Duodenal mucosa (tissue), 2 donors: ENCODE measurements around the gene IRGC.
"Not testable (repeated sequence)": the region's sequence is repeated elsewhere in the genome, so short reads cannot be mapped to it uniquely, and the experiment has no call there.

Experiments
- H3K27ac ChIP-seq: one replicate; pipeline ENCODE4 v1.7.0; 2013; ENCODE audit warnings: low read depth, low read length
- H3K27me3 ChIP-seq, 2 donors: one replicate each; pipeline ENCODE4 v1.7.0; 2013; ENCODE audit warnings: low read length in 2 of 2, control low read depth in 1 of 2; ENCODE audit not compliant: insufficient read depth in 2 of 2, control insufficient read depth in 1 of 2
- H3K36me3 ChIP-seq, 2 donors: one replicate each; pipeline ENCODE4 v1.7.0; 2013; ENCODE audit warnings: low read length in 2 of 2, control low read depth in 1 of 2; ENCODE audit not compliant: insufficient read depth in 2 of 2, control insufficient read depth in 1 of 2
- H3K4me1 ChIP-seq, 2 donors: one replicate each; pipeline ENCODE4 v1.7.0; 2013; ENCODE audit warnings: low read length in 2 of 2, control low read depth in 1 of 2; ENCODE audit not compliant: insufficient read depth in 2 of 2, control insufficient read depth in 1 of 2
- H3K4me3 ChIP-seq, 2 donors: one replicate each; pipeline ENCODE4 v1.7.0; 2013; ENCODE audit warnings: low read length in 2 of 2, low read depth in 1 of 2
- H3K9ac ChIP-seq, 2 donors: one replicate each; pipeline ENCODE4 v1.7.0; 2013; ENCODE audit warnings: low read length in 2 of 2, low read depth in 1 of 2
- H3K9me3 ChIP-seq, 2 donors: one replicate each; pipeline ENCODE4 v1.7.0; 2013; ENCODE audit warnings: low read length in 2 of 2, control low read depth in 1 of 2; ENCODE audit not compliant: control insufficient read depth in 1 of 2

Gene IRGC

GRCh38 chr19:43675906-43676305, 40.0 kb upstream of the IRGC start:
- Histone ChIP-seq H3K27me3 (no peaks in the 10 kb centered on the region), H3K27ac (peak overlapping the region; percentile 80), H3K4me1 (peaks cover 24 to 27% of the 10 kb centered on the region in 2 donors), H3K9me3 (no peaks in the 10 kb centered on the region), H3K36me3 (no peaks in the 10 kb centered on the region), H3K4me3 (peak overlapping the region; percentile 17 to 44), H3K9ac (peak overlapping the region; percentile 28 to 54)

GRCh38 chr19:43678512-43679261, 37.2 kb upstream of the IRGC start:
- H3K4me1 ChIP-seq: peaks cover 18 to 21% of the 10 kb centered on the region in 2 donors
- H3K9ac ChIP-seq: peak overlapping the region in 1 of 2 donors; percentile 26
- no peaks in the 10 kb centered on the region for H3K9me3 ChIP-seq
- H3K4me3 ChIP-seq: no peak overlapping the region
- peak overlapping the region; percentile 84 for H3K27ac ChIP-seq
- H3K27me3 ChIP-seq: no peaks in the 10 kb centered on the region
- H3K36me3 ChIP-seq: no peaks in the 10 kb centered on the region

- Histone ChIP-seq H3K9me3 (no peaks in the 10 kb centered on the region), H3K27ac (no peak overlapping the region), H3K4me3 (no peak overlapping the region), H3K4me1 (peaks cover 6% of the 10 kb centered on the region in 2 donors), H3K36me3 (no peaks in the 10 kb centered on the region), H3K9ac (no peak overlapping the region), H3K27me3 (no peaks in the 10 kb centered on the region)
Observed at GRCh38 chr19:43681821-43682220, 34.1 kb upstream of the IRGC start.

GRCh38 chr19:43682269-43682668, 33.6 kb upstream of the IRGC start:
- not testable (repeated sequence) for H3K4me1 ChIP-seq, H3K9ac ChIP-seq, H3K27ac ChIP-seq, H3K27me3 ChIP-seq, H3K36me3 ChIP-seq, H3K4me3 ChIP-seq, H3K9me3 ChIP-seq

- Histone ChIP-seq H3K4me1 (peaks cover 6% of the 10 kb centered on the region in 2 donors), H3K36me3 (no peaks in the 10 kb centered on the region), H3K4me3 (no peak overlapping the region), H3K9me3 (no peaks in the 10 kb centered on the region), H3K9ac (no peak overlapping the region), H3K27ac (no peak overlapping the region), H3K27me3 (no peaks in the 10 kb centered on the region)
Observed at GRCh38 chr19:43682824-43683661, 32.8 kb upstream of the IRGC start.

GRCh38 chr19:43683905-43684304, 32.0 kb upstream of the IRGC start:
- H3K4me3 ChIP-seq: no peak overlapping the region
- no peak overlapping the region for H3K27ac ChIP-seq
- no peak overlapping the region for H3K9ac ChIP-seq
- no peaks in the 10 kb centered on the region for H3K9me3 ChIP-seq
- H3K36me3 ChIP-seq: no peaks in the 10 kb centered on the region
- H3K27me3 ChIP-seq: no peaks in the 10 kb centered on the region
- peaks cover 1 to 5% of the 10 kb centered on the region in 2 donors for H3K4me1 ChIP-seq

- Histone ChIP-seq H3K9ac (no peak overlapping the region), H3K4me3 (no peak overlapping the region), H3K36me3 (no peaks in the 10 kb centered on the region), H3K9me3 (no peaks in the 10 kb centered on the region), H3K27me3 (no peaks in the 10 kb centered on the region), H3K4me1 (peaks cover 0 to under 1% of the 10 kb centered on the region in 2 donors), H3K27ac (no peak overlapping the region)
Observed at GRCh38 chr19:43684326-43684725, 31.6 kb upstream of the IRGC start.

- H3K27ac ChIP-seq: no peak overlapping the region
Observed at GRCh38 chr19:43687660-43687997, 28.2 kb upstream of the IRGC start.

GRCh38 chr19:43688059-43688701, 27.7 kb upstream of the IRGC start:
- no peak overlapping the region for H3K4me3 ChIP-seq
- H3K9me3 ChIP-seq: peaks cover 10 to 11% of the 10 kb centered on the region in 2 donors
- no peaks in the 10 kb centered on the region for H3K36me3 ChIP-seq
- no peaks in the 10 kb centered on the region for H3K27me3 ChIP-seq
- no peak overlapping the region for H3K27ac ChIP-seq
- H3K4me1 ChIP-seq: no peaks in the 10 kb centered on the region
- H3K9ac ChIP-seq: no peak overlapping the region

More at GRCh38 chr19:43687660-43687997, 28.2 kb upstream of the IRGC start:
- no peak overlapping the region for H3K4me3 ChIP-seq
- H3K9me3 ChIP-seq: peaks cover 10 to 11% of the 10 kb centered on the region in 2 donors
- H3K36me3 ChIP-seq: no peaks in the 10 kb centered on the region
- no peaks in the 10 kb centered on the region for H3K4me1 ChIP-seq
- no peaks in the 10 kb centered on the region for H3K27me3 ChIP-seq
- H3K9ac ChIP-seq: no peak overlapping the region

- H3K36me3 ChIP-seq: no peaks in the 10 kb centered on the region
- H3K9me3 ChIP-seq: peaks cover 10 to 11% of the 10 kb centered on the region in 2 donors
- H3K27ac ChIP-seq: no peak overlapping the region
- no peak overlapping the region for H3K9ac ChIP-seq
- no peaks in the 10 kb centered on the region for H3K4me1 ChIP-seq
- no peak overlapping the region for H3K4me3 ChIP-seq
- no peaks in the 10 kb centered on the region for H3K27me3 ChIP-seq
Observed at GRCh38 chr19:43690444-43690843, 25.4 kb upstream of the IRGC start.
